Measurements from ENCODE around the gene SAMD8.
"Not testable (repeated sequence)": the region's sequence is repeated elsewhere in the genome, so short reads cannot be mapped to it uniquely, and the experiment has no call there.

The SAMD8 gene

DNA sequence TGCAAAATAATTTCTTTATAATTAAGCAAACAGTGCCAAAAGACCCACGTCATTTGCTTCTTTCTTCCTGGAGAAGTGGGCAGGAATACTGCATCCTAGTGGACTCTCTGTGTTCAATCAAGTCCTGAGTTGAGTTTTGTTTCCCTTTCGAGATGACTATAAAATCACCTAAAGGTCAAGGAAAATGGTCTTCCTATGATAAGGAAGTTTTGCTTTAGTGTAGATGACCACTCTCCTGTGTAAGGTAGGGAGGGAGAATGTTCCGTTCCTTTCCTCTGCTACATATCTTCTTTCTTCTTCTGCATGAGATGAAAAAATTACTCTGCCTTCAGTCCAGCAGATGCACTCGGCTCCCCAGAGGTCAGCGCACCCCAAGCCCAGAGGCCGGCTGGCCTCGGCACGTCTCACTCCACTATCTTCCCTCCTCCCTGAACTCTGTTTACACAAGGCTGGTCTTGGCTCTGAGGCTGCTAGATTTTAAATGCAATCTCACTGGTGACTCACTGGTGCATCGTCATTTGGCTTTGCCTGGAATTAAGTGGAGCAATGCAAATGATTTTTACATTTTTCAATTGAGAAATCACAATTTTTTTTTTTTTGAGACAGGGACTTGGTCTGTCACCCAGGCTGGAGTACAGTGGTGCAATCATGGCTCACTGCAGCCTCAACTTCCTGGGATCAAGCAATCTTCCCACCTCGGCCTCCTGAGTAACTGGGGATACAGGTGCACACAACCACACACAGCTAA, 80.5 kb downstream of the SAMD8 start:
- no peak for DNase-seq (ENCODE audit: low read depth in 1 of 2, low spot score in 1 of 2)

GRCh38 chr10:75194625-75195024, 83.2 kb downstream of the SAMD8 start:
- not testable (repeated sequence) for DNase-seq (ENCODE audit: low read depth in 1 of 2, low spot score in 1 of 2)

DNA sequence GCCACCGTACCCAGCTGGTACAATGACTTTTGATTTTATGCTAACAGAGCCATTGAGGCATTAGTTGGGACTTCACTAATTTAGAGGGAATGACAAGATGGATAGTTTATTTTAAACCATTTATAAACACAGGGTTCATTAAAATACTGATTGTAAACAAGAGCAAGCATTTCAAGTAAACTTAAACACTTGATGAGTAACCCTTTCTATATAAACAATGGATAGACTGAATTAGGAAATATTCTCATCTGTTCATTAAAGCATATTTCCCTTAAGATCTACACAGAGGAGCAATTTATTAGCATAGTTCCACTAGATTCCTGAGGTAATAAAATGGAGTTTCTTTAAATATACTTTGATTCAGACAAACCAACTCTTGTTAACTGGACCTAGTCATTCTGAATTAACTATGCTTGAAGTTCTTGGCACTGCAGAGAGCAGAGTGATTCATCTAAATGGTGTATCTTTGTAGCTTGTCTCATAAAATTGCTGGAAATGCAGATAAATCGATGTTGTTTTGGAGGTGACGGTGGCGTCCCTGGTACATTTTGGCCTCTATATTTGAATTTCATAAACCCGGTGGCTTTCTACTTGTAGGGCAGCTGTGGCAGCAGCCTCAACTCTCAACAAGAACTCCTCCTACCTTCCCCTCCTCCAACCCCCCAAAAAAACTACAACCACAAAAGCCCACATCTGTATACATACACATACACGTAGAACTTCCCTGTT, 83.7 kb downstream of the SAMD8 start:
- DNase-seq (ENCODE audit: low read depth in 1 of 2, low spot score in 1 of 2) = no peak

DNA sequence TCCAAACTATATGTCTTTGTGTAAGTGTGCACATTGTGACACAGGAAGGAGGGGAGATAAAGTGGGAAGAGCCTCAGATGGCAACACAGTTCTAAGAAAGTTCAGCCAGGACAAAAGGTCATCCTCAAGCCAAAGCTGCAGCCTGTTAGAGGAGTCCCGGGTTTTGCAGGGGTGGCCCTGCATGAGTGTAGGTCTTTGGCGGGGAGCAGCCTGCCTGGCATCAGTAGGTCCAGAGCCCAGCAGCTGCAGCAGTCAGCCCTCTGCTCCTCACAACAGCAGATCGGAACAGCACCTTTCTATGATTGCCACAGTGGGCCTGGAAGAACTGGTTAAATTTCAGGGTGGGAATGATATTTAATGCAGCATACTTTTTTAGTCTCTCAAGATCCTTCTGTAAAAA, 85.6 kb downstream of the SAMD8 start:
- DNase-seq (ENCODE audit: low read depth in 1 of 2, low spot score in 1 of 2) = no peak

GRCh38 chr10:75197906-75198305, 86.5 kb downstream of the SAMD8 start:
- DNase-seq (ENCODE audit: low read depth in 1 of 2, low spot score in 1 of 2) = no peak

DNA sequence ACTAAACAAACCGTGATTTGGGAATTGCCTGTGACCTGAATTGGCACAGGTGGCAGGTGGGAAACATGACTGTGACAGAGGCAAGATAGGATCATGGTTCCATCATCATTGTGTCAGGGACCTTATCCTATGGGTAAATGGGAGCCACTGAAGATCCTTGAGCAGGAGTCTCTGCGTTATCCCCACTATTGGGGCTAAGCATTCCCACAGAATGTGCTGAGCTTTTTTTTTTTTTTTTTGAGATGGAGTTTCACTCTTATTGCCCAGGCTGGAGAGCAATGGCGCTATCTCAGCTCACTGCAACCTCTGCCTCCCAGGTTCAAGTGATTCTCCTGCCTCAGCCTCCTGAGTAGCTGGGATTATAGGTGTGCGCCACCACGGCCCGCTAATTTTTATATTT, 88.5 kb downstream of the SAMD8 start:
- DNase-seq (ENCODE audit: low read depth in 1 of 2, low spot score in 1 of 2) = not testable (repeated sequence)

- no peak for DNase-seq (ENCODE audit: low read depth in 1 of 2, low spot score in 1 of 2)
Measured at GRCh38 chr10:75201793-75202307, 90.4 kb downstream of the SAMD8 start.

DNA sequence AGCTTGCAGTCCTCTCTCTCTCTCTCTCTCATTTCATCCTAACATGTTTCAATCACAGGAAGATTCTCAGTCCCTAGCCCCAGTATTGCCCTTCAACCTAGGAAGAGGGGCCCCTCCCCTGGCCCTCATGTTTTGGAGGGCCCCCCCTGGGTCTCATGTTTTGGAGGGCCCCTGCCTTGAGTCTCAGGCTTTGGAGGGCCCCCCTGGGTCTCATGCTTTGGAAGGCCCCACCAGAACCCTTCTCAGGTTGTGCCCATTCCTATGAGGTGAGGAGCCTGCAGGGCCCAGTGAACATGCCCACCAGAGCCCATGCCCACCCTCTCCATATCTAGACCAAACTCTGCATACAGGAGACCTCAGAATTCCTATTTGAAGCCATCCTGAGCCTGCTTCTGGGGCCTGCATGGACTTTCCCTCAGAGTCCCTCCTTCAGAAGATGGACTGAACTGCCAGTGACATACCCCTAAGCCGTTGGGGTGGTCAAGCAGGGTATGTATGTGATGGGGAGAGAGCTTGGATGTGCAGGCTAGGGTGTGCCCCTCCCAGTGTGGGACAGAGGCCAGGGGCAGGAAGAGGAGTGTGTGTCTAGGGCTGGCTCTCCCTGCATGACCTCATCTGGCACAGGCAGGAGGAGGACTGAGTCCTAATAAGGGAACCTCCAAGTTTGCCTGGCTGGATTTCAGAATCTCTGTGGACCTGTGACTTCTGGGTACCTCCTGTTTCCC, 91.0 kb downstream of the SAMD8 start:
- no peak for DNase-seq (ENCODE audit: low read depth in 1 of 2, low spot score in 1 of 2)

DNA sequence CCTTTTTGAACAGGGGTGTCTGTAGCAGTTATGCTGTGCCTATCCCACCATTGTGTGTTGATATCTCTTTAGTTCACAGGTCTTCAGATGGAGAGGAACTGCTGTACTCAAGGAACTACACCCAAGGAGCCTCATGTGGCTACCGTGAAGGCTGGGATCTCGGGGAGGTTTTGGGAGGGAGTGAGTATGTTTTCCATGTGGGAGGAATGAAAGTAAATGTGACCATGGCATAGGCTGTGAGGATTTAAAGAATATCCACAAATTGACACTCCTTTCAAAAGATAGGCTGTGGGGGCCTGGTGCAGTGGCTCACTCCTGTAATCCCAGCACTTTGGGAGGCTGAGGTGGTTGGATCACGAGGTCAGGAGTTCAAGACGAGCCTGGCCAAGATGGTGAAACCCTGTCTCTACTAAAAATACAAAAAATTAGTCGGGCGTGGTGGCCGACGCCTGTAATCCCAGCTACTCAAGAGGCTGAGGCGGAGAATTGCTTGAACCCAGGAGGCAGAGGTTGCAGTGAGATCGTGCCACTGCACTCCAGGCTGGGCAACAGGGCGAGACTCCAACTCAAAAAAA, 91.7 kb downstream of the SAMD8 start:
- not testable (repeated sequence) for DNase-seq (ENCODE audit: low read depth in 1 of 2, low spot score in 1 of 2)

DNA sequence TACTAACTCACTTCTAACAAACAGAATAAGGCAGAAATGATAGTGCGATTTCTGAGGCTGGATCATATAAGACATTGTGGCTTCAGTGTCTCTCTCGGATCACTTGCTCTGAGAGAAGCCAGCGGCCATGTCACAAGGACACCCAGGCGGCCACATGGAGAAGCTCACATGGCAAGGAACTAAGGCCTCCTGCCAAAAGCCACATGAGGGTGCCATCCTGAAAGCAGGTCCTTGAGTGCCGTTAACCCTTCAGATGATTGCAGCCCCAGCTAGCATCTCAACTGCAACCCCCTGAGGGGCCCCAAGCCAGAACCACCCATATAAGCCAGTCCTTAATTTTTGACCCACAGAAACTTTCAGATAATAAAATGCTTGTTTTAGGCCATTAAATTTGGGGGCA, 92.3 kb downstream of the SAMD8 start:
- DNase-seq (ENCODE audit: low read depth in 1 of 2, low spot score in 1 of 2) = no peak

- no peak for DNase-seq (ENCODE audit: low read depth in 1 of 2, low spot score in 1 of 2)
Measured at GRCh38 chr10:75205908-75206307, 94.5 kb downstream of the SAMD8 start.

GRCh38 chr10:75206638-75207037, 95.2 kb downstream of the SAMD8 start:
- not testable (repeated sequence) for DNase-seq (ENCODE audit: low read depth in 1 of 2, low spot score in 1 of 2)

DNA sequence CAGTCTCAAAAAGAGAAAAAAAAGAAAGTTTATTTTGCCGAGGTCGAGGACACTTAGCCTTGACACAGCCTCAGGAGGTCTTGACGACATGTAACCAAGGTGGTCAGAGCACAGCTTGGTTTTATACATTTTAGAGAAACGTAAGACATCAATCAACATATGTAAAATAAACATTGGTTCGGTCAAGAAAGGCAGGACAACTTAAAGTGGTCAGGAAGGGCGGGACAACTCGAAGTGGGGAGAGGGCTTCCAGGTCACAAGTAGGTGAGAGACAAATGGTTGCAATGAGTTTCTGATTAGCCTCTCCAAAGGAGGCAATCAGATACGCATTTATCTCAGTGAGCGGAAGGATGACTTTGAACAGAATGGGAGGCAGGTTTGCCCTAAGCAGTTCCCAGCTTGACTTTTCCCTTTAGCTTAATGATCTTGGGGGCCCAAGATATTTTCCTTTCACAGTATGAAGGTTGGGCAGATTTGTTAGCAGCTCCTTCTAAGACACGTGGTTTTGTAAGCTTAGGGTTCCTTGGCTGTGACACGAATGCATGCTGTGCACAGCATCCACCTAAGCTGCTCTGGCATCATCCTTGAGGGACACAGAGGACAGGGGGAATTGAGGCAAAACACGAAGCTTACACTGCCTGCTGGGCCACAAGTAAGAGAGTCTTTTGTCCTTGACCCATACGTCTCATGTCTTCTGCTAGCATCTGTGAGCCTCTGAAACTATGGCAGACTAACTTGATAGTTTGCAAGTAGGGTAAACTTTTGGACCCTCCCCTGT, 95.8 kb downstream of the SAMD8 start:
- DNase-seq (ENCODE audit: low read depth in 1 of 2, low spot score in 1 of 2) = no peak

DNA sequence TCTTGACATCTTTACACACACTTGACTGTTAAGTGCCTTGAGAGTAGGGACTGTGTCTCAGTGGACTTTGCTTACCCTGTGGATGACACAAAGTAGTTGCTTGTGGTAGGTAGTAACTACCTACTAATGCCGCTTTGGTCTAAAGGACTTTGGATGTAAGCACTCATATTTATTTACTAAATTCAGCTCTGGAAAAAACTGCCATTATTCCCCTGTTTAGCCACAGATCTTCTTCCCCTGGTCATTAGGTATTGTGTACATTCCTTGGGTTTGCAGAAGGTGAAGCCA, 96.3 kb downstream of the SAMD8 start:
- no peak for DNase-seq (ENCODE audit: low read depth in 1 of 2, low spot score in 1 of 2)

- no peak for DNase-seq (ENCODE audit: low read depth in 1 of 2, low spot score in 1 of 2)
Measured at GRCh38 chr10:75208181-75208580, 96.7 kb downstream of the SAMD8 start.

DNA sequence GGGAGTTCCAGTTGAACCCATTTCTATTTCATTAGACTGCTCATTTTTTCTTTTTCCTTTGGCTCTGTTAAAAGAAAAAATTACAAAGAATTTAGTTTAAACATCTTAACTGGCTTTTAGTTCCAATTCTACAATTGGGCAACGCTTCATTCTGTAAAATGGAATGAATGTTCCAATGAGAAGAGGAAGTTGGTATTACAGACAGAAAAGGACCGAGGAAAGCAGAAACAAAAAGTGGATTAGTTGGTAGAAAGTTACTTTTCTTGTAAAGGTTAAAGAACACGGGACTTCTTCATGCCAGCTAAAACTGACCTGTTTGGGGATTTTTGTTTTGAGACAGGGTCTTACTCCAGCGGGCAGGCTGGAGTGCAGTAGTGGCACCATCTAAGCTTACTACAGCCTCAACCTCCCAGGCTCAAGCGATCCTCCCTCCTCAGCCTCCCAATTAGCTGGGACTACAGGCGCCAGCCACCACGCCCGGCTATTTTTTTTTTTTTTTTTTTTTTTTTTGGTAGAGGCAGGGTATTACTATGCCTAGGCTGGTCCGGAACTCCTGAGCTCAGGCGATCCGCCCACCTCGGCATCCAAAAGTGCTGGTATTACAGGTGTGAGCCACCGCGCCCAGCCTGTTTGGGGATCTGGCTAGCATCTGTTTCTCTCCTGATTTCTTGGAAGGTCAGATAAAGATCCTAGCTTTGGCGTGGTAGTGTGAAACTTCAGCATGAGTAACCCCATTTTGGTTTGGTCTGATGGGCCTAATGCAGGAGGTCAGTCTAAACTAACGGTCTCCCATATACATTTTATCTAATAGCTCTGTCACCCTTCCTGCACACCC, 97.8 kb downstream of the SAMD8 start:
- no peak for DNase-seq (ENCODE audit: low read depth in 1 of 2, low spot score in 1 of 2)

- DNase-seq (ENCODE audit: low read depth in 1 of 2, low spot score in 1 of 2) = peak; percentile 59 to 61
Measured at GRCh38 chr10:75209921-75210281, 98.4 kb downstream of the SAMD8 start.

GRCh38 chr10:75210282-75211006, 99.0 kb downstream of the SAMD8 start, which contains the start of gene VDAC2:
Gene VDAC2, plus strand, starts transcription at chr10:75210796. Its CDS starts 363 bp downstream, at chr10:75211159.
- DNase-seq (ENCODE audit: low read depth in 1 of 2, low spot score in 1 of 2) = peak; percentile 87 to 92

GRCh38 chr10:75211007-75211691, 99.7 kb downstream of the SAMD8 start:
- no peak for DNase-seq (ENCODE audit: low read depth in 1 of 2, low spot score in 1 of 2)
